Small intestine (tissue), 7 donors: ENCODE results near the gene EPS15. TPM values are rescaled to one million over a fixed set of nuclear protein-coding genes. Genes with fewer than 3 reads are reported as not detected.

Experiments
- DNase-seq, 2 donors: peaks; one replicate each; pipeline versions ENCODE4 v3.0.0 to v3.0.0-alpha.2; 2013
- FAIRE-seq: peaks from 2 replicates; lab custom pipeline; 2012; peaks lifted over from hg19 to GRCh38; lab: Jason Lieb, UNC
- H3K27ac ChIP-seq, 3 donors: one replicate each; pipeline ENCODE4 v1.5.1; 2013; ENCODE audit warnings: low read length in 2 of 3, mild to moderate bottlenecking in 2 of 3, control low read depth in 1 of 3, inconsistent platforms in 1 of 3, low read depth in 1 of 3, moderate library complexity in 1 of 3
- H3K27me3 ChIP-seq, 3 donors: one replicate each; pipeline ENCODE4 v1.6.1; 2013; ENCODE audit warnings: low read length in 3 of 3, inconsistent platforms in 1 of 3; ENCODE audit not compliant: control insufficient read depth in 3 of 3, insufficient read depth in 3 of 3
- H3K36me3 ChIP-seq, 3 donors: one replicate each; pipeline ENCODE4 v1.6.1; 2013; ENCODE audit warnings: low read length in 3 of 3, inconsistent platforms in 1 of 3, low read depth in 1 of 3, mild to moderate bottlenecking in 1 of 3, moderate library complexity in 1 of 3; ENCODE audit not compliant: control insufficient read depth in 3 of 3, insufficient read depth in 2 of 3
- H3K4me1 ChIP-seq, 3 donors: one replicate each; pipeline ENCODE4 v1.6.1; 2013; ENCODE audit warnings: low read length in 2 of 3, inconsistent platforms in 1 of 3, low read depth in 1 of 3, mild to moderate bottlenecking in 1 of 3, moderate library complexity in 1 of 3; ENCODE audit not compliant: control insufficient read depth in 3 of 3, insufficient read depth in 2 of 3
- H3K4me3 ChIP-seq, 3 donors: one replicate each; pipeline ENCODE4 v1.5.1; 2013; ENCODE audit warnings: low read length in 3 of 3, control low read depth in 1 of 3, inconsistent platforms in 1 of 3, low read depth in 1 of 3, mild to moderate bottlenecking in 1 of 3, moderate library complexity in 1 of 3
- H3K9me3 ChIP-seq, 2 donors: one replicate each; pipeline ENCODE4 v1.6.1; 2013; ENCODE audit warnings: low read depth in 1 of 2, low read length in 1 of 2; ENCODE audit not compliant: control insufficient read depth in 2 of 2, insufficient read depth in 1 of 2
- WGBS, 3 donors: extraction: QIAGEN DNeasy Blood & Tissue Kit; methylation state at CpG; one replicate each; pipeline ENCODE4 v1.1.7; 2013; 5-methylcytosine and 5-hydroxymethylcytosine counted together
- polyA plus RNA-seq, 4 donors: library from polyadenylated mRNA; stranded (reverse) in 3 of 4; unstranded in 1 of 4; fragments of 200-250 nt in 3 of 4; fragments of 120-200 nt in 1 of 4; gene quantifications; one replicate each; pipeline versions ENCODE4 v1.2.1 to v1.2.3, GENCODE V29; 2013
- donor health status: healthy with polysubstance abuse.
- donor health status: control.
- donor health status: control.
- donor health status: Bipolar disorder and iron deficiency.
- donor health status: healthy.

Gene EPS15
- polyA plus RNA-seq, 4 donors: 14.1 to 29.4 (median 15.2) TPM

GRCh38 chr1:51380936-51381335, 138.1 kb downstream of the EPS15 start:
- Histone ChIP-seq H3K9me3 (peaks cover 0 to 21% of the 10 kb centered on the region in 2 donors), H3K36me3 (peaks cover 0 to 32% (median 9%) of the 10 kb centered on the region in 3 donors), H3K27ac (no peak overlapping the region), H3K4me1 (no peaks in the 10 kb centered on the region), H3K4me3 (no peak overlapping the region), H3K27me3 (no peaks in the 10 kb centered on the region)
- DNase-seq: no peak
- 94 to 100% (median 96%) methylated on average over 1 of the region's 1 CpG for WGBS, 3 donors
- FAIRE-seq: no peak

GRCh38 chr1:51378871-51379270, 140.2 kb downstream of the EPS15 start:
- DNase-seq (no peak), FAIRE-seq (no peak)
- Histone ChIP-seq H3K27me3 (no peaks in the 10 kb centered on the region), H3K9me3 (peaks cover 0 to 17% of the 10 kb centered on the region in 2 donors), H3K27ac (no peak overlapping the region), H3K4me3 (no peak overlapping the region), H3K36me3 (peaks cover 0 to 30% (median 9%) of the 10 kb centered on the region in 3 donors), H3K4me1 (no peaks in the 10 kb centered on the region)
- 96 to 98% (median 98%) methylated on average over 6 of the region's 6 CpGs for WGBS, 3 donors

GRCh38 chr1:51373898-51374297, 145.2 kb downstream of the EPS15 start:
- Histone ChIP-seq H3K4me1 (no peaks in the 10 kb centered on the region), H3K9me3 (peaks cover 0 to under 1% of the 10 kb centered on the region in 2 donors), H3K4me3 (no peak overlapping the region), H3K27ac (no peak overlapping the region), H3K27me3 (no peaks in the 10 kb centered on the region), H3K36me3 (peaks cover 0 to 31% (median 13%) of the 10 kb centered on the region in 3 donors)
- WGBS, 3 donors: 94 to 97% (median 97%) methylated on average over 3 of the region's 3 CpGs
- FAIRE-seq: no peak
- DNase-seq: no peak

GRCh38 chr1:51372561-51372960, 146.5 kb downstream of the EPS15 start:
- H3K9me3 ChIP-seq: no peaks in the 10 kb centered on the region
- no peak overlapping the region for H3K27ac ChIP-seq
- H3K4me1 ChIP-seq: no peaks in the 10 kb centered on the region
- peaks cover 0 to 29% (median 12%) of the 10 kb centered on the region in 3 donors for H3K36me3 ChIP-seq
- FAIRE-seq: no peak
- H3K4me3 ChIP-seq: no peak overlapping the region
- no peak for DNase-seq
- H3K27me3 ChIP-seq: no peaks in the 10 kb centered on the region

GRCh38 chr1:51369171-51369570, 149.9 kb downstream of the EPS15 start:
- peaks cover 0 to 37% (median 5%) of the 10 kb centered on the region in 3 donors for H3K36me3 ChIP-seq
- FAIRE-seq (no peak), DNase-seq (no peak)
- H3K4me1 ChIP-seq: no peaks in the 10 kb centered on the region
- no peak overlapping the region for H3K27ac ChIP-seq
- H3K27me3 ChIP-seq: no peaks in the 10 kb centered on the region
- WGBS, 3 donors: 87 to 94% (median 90%) methylated on average over 4 of the region's 4 CpGs
- H3K4me3 ChIP-seq: no peak overlapping the region
- H3K9me3 ChIP-seq: no peaks in the 10 kb centered on the region

- FAIRE-seq (no peak), DNase-seq (no peak)
- no peak overlapping the region for H3K27ac ChIP-seq
- no peaks in the 10 kb centered on the region for H3K4me1 ChIP-seq
- 100% methylated on average over 1 of the region's 1 CpG for WGBS, 3 donors
- H3K36me3 ChIP-seq: peaks cover 0 to 21% (median 4%) of the 10 kb centered on the region in 3 donors
- no peak overlapping the region for H3K4me3 ChIP-seq
- H3K9me3 ChIP-seq: no peaks in the 10 kb centered on the region
- no peaks in the 10 kb centered on the region for H3K27me3 ChIP-seq
These were observed 153.3 kb downstream of the EPS15 start for GRCh38 chr1:51365774-51366173.

GRCh38 chr1:51359879-51360278, 159.2 kb downstream of the EPS15 start:
- WGBS, 3 donors: 67 to 81% (median 68%) methylated on average over 4 of the region's 4 CpGs
- no peak overlapping the region for H3K27ac ChIP-seq
- no peaks in the 10 kb centered on the region for H3K9me3 ChIP-seq
- DNase-seq: no peak
- no peak for FAIRE-seq
- H3K4me1 ChIP-seq: no peaks in the 10 kb centered on the region
- H3K27me3 ChIP-seq: no peaks in the 10 kb centered on the region
- H3K4me3 ChIP-seq: no peak overlapping the region
- H3K36me3 ChIP-seq: peaks cover 0 to 31% (median 7%) of the 10 kb centered on the region in 3 donors

GRCh38 chr1:51355382-51355781, 163.7 kb downstream of the EPS15 start:
- no peak for FAIRE-seq
- Histone ChIP-seq H3K4me3 (no peak overlapping the region), H3K27ac (no peak overlapping the region), H3K4me1 (no peaks in the 10 kb centered on the region), H3K9me3 (no peaks in the 10 kb centered on the region), H3K36me3 (peaks cover 2 to 32% (median 3%) of the 10 kb centered on the region in 3 donors), H3K27me3 (no peaks in the 10 kb centered on the region)
- WGBS, 3 donors: 91 to 96% (median 94%) methylated on average over 1 of the region's 1 CpG
- no peak for DNase-seq

- Histone ChIP-seq H3K4me3 (no peak overlapping the region), H3K9me3 (no peaks in the 10 kb centered on the region), H3K36me3 (peaks cover 2 to 27% (median 3%) of the 10 kb centered on the region in 3 donors), H3K27me3 (no peaks in the 10 kb centered on the region), H3K4me1 (no peaks in the 10 kb centered on the region), H3K27ac (no peak overlapping the region)
- WGBS, 3 donors: 71 to 82% (median 77%) methylated on average over 3 of the region's 3 CpGs
- FAIRE-seq: no peak
- no peak for DNase-seq
These were observed 164.7 kb downstream of the EPS15 start for GRCh38 chr1:51354416-51354815.
